ENCODE data around the gene CXCR2. TPM values are rescaled to one million over a fixed set of nuclear protein-coding genes. Genes with fewer than 3 reads are reported as not detected.

The CXCR2 gene
- total RNA-seq, 1 experiment from 2014 or later: 0.96 TPM

GRCh38 chr2:218146056-218146455 is 20.2 kb downstream of the CXCR2 start:
- ATAC-seq: no peak
- Mint-ChIP-seq H3K4me1 (no peaks in the 10 kb centered on the region), H3K9me3 (peaks cover 25% of the 10 kb centered on the region), H3K27ac (no peak overlapping the region), H3K4me3 (no peak overlapping the region), H3K36me3 (peaks cover 13% of the 10 kb centered on the region), H3K27me3 (ENCODE audit: low read depth) (peaks cover 12% of the 10 kb centered on the region)
- POLR2A ChIA-PET: no interaction called here
- CTCF ChIA-PET: no interaction called here
- no peak for DNase-seq (ENCODE audit: low spot score)
- TF ChIP-seq, protein P1, sequence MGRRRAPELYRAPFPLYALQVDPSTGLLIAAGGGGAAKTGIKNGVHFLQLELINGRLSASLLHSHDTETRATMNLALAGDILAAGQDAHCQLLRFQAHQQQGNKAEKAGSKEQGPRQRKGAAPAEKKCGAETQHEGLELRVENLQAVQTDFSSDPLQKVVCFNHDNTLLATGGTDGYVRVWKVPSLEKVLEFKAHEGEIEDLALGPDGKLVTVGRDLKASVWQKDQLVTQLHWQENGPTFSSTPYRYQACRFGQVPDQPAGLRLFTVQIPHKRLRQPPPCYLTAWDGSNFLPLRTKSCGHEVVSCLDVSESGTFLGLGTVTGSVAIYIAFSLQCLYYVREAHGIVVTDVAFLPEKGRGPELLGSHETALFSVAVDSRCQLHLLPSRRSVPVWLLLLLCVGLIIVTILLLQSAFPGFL (CRISPR knock-in tag; IDR thresholded peaks at IDR 0.05; ENCODE audit: borderline replicate concordance): no peak
- TF ChIP-seq ZNF281 (CRISPR knock-in tag; IDR thresholded peaks at IDR 0.05): no peak
- TF ChIP-seq GABPB1 (CRISPR knock-in tag; IDR thresholded peaks at IDR 0.05): no peak
- no peak for TF ChIP-seq OVOL2 (CRISPR knock-in tag; IDR thresholded peaks at IDR 0.05; ENCODE audit: borderline replicate concordance)
- TF ChIP-seq, protein P2, sequence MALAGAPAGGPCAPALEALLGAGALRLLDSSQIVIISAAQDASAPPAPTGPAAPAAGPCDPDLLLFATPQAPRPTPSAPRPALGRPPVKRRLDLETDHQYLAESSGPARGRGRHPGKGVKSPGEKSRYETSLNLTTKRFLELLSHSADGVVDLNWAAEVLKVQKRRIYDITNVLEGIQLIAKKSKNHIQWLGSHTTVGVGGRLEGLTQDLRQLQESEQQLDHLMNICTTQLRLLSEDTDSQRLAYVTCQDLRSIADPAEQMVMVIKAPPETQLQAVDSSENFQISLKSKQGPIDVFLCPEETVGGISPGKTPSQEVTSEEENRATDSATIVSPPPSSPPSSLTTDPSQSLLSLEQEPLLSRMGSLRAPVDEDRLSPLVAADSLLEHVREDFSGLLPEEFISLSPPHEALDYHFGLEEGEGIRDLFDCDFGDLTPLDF (CRISPR knock-in tag; IDR thresholded peaks at IDR 0.05): no peak
- TF ChIP-seq ZNF416 (CRISPR knock-in tag; IDR thresholded peaks at IDR 0.05): no peak

DNA sequence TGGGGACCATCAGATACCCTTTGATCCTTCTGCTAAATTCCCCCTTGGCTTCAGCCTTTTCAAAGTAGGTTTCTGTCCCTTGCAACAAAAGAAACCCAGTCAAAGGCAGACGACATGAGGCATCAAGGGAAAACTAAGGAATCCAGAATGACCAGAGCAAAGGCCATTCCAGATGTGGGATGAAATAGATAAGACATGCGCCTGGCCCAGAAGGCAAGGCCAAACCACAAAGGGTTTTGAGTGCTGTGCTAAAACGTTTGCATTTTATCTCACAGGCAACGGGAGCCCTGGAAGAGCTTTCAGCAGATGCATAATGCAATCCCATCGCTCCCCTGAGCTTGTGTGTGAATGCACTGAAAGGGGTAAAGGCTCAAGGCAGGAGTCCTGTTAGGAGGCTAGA is 23.3 kb downstream of the CXCR2 start:
- POLR2A ChIA-PET: no interaction called here
- ATAC-seq: no peak
- TF ChIP-seq NFATC4 (CRISPR knock-in tag; IDR thresholded peaks at IDR 0.05): no peak
- no peak for TF ChIP-seq ZNF396 (CRISPR knock-in tag; IDR thresholded peaks at IDR 0.05; ENCODE audit: borderline replicate concordance)
- TF ChIP-seq, protein P3, sequence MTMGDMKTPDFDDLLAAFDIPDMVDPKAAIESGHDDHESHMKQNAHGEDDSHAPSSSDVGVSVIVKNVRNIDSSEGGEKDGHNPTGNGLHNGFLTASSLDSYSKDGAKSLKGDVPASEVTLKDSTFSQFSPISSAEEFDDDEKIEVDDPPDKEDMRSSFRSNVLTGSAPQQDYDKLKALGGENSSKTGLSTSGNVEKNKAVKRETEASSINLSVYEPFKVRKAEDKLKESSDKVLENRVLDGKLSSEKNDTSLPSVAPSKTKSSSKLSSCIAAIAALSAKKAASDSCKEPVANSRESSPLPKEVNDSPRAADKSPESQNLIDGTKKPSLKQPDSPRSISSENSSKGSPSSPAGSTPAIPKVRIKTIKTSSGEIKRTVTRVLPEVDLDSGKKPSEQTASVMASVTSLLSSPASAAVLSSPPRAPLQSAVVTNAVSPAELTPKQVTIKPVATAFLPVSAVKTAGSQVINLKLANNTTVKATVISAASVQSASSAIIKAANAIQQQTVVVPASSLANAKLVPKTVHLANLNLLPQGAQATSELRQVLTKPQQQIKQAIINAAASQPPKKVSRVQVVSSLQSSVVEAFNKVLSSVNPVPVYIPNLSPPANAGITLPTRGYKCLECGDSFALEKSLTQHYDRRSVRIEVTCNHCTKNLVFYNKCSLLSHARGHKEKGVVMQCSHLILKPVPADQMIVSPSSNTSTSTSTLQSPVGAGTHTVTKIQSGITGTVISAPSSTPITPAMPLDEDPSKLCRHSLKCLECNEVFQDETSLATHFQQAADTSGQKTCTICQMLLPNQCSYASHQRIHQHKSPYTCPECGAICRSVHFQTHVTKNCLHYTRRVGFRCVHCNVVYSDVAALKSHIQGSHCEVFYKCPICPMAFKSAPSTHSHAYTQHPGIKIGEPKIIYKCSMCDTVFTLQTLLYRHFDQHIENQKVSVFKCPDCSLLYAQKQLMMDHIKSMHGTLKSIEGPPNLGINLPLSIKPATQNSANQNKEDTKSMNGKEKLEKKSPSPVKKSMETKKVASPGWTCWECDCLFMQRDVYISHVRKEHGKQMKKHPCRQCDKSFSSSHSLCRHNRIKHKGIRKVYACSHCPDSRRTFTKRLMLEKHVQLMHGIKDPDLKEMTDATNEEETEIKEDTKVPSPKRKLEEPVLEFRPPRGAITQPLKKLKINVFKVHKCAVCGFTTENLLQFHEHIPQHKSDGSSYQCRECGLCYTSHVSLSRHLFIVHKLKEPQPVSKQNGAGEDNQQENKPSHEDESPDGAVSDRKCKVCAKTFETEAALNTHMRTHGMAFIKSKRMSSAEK (CRISPR knock-in tag; IDR thresholded peaks at IDR 0.05; ENCODE audit: borderline replicate concordance): no peak
- no peak for TF ChIP-seq AFF4 (CRISPR knock-in tag; IDR thresholded peaks at IDR 0.05; ENCODE audit: borderline replicate concordance)
- TF ChIP-seq ZNF232 (CRISPR knock-in tag; IDR thresholded peaks at IDR 0.05): no peak
- TF ChIP-seq KAT7 (CRISPR knock-in tag; IDR thresholded peaks at IDR 0.05; ENCODE audit: borderline replicate concordance): no peak
- TF ChIP-seq FOXP1 (CRISPR knock-in tag; IDR thresholded peaks at IDR 0.05; ENCODE audit: borderline replicate concordance): no peak
- TF ChIP-seq ETV6 (CRISPR knock-in tag; IDR thresholded peaks at IDR 0.05): no peak
- no peak for TF ChIP-seq NR3C1 (CRISPR knock-in tag; conservative IDR thresholded peaks at IDR 0.05; ENCODE audit: low read depth)
- TF ChIP-seq ERG (CRISPR knock-in tag; IDR thresholded peaks at IDR 0.05): no peak
- TF ChIP-seq GRHL2 (CRISPR knock-in tag; IDR thresholded peaks at IDR 0.05; ENCODE audit: insufficient replicate concordance, severe bottlenecking): no peak
- TF ChIP-seq IRF2 (CRISPR knock-in tag; IDR thresholded peaks at IDR 0.05; ENCODE audit: borderline replicate concordance, low read depth): no peak
- TF ChIP-seq FOXJ3 (CRISPR knock-in tag; IDR thresholded peaks at IDR 0.05; ENCODE audit: borderline replicate concordance): no peak
- Mint-ChIP-seq H3K36me3 (peaks cover 10% of the 10 kb centered on the region), H3K27ac (no peak overlapping the region), H3K27me3 (ENCODE audit: low read depth) (peaks cover 12% of the 10 kb centered on the region), H3K4me1 (no peaks in the 10 kb centered on the region), H3K4me3 (no peak overlapping the region), H3K9me3 (peaks cover 20% of the 10 kb centered on the region)
- DNase-seq (ENCODE audit: low spot score): no peak
- CTCF ChIA-PET: no interaction called here
